SH-SY5Y (cell line): ENCODE measurements around the gene TMEM30B.

ENCODE experiments used
- GATA2 ChIP-seq: IDR thresholded peaks from 2 replicates; pipeline ENCODE4 v1.6.1; 2011; ENCODE audit warnings: mild to moderate bottlenecking, low read depth, low read length
- GATA3 ChIP-seq: IDR thresholded peaks from 2 replicates; pipeline ENCODE4 v1.6.1; 2011; ENCODE audit warnings: low read depth, mild to moderate bottlenecking, low read length, moderate library complexity

GRCh38 chr14:61253064-61253738 lies 27.9 kb downstream of the TMEM30B start:
- no peak for TF ChIP-seq GATA2
- TF ChIP-seq GATA3, result no peak
